GM18951 (cell line): ENCODE measurements around the gene CAMSAP1.

Experiments used
- POLR2A ChIP-seq: IDR thresholded peaks from 4 replicates; pipeline ENCODE4 v1.6.1; 2011; ENCODE audit warnings: mild to moderate bottlenecking; ENCODE audit not compliant: insufficient read length, insufficient read depth; ENCODE audit errors: extremely low read depth
- in situ Hi-C: fragments of 300-500 bp; cut with MboI; formaldehyde crosslinking; loops from one replicate; pipeline ENCODE4 v1.12.0; 2022; ENCODE audit warnings: low sequenced_read_pairs, mixed read lengths, inconsistent platforms; ENCODE audit not compliant: unreplicated experiment

The CAMSAP1 gene

GRCh38 chr9:135773530-135774238, 133.7 kb downstream of the CAMSAP1 start:
- no peak for TF ChIP-seq POLR2A
- in situ Hi-C loops = no loop called here

GRCh38 chr9:135772702-135773493, 134.4 kb downstream of the CAMSAP1 start:
- no peak for TF ChIP-seq POLR2A
- in situ Hi-C loops = no loop called here

GRCh38 chr9:135772056-135772646, 135.2 kb downstream of the CAMSAP1 start:
- TF ChIP-seq POLR2A = no peak
- in situ Hi-C loops = no loop called here

GRCh38 chr9:135771401-135772051, 135.8 kb downstream of the CAMSAP1 start:
- in situ Hi-C loops = no loop called here

GRCh38 chr9:135770771-135771170, 136.6 kb downstream of the CAMSAP1 start:
- in situ Hi-C loops = no loop called here
- TF ChIP-seq POLR2A = no peak

More at GRCh38 chr9:135771401-135772051, 135.8 kb downstream of the CAMSAP1 start:
- TF ChIP-seq POLR2A = no peak

GRCh38 chr9:135770203-135770535, 137.2 kb downstream of the CAMSAP1 start:
- in situ Hi-C loops = no loop called here
- TF ChIP-seq POLR2A = no peak

GRCh38 chr9:135769489-135770202, 137.7 kb downstream of the CAMSAP1 start:
- in situ Hi-C loops = no loop called here
- TF ChIP-seq POLR2A = no peak

- TF ChIP-seq POLR2A = no peak
Observed at GRCh38 chr9:135768516-135769218, 138.7 kb downstream of the CAMSAP1 start.

GRCh38 chr9:135766707-135767106, 140.6 kb downstream of the CAMSAP1 start:
- in situ Hi-C loops = no loop called here
- TF ChIP-seq POLR2A = no peak

More at GRCh38 chr9:135768516-135769218, 138.7 kb downstream of the CAMSAP1 start:
- in situ Hi-C loops = no loop called here

- no peak for TF ChIP-seq POLR2A
- in situ Hi-C loops = no loop called here
Observed at GRCh38 chr9:135766251-135766650, 141.1 kb downstream of the CAMSAP1 start.

- in situ Hi-C loops = no loop called here
- no peak for TF ChIP-seq POLR2A
Observed at GRCh38 chr9:135765416-135765815, 141.9 kb downstream of the CAMSAP1 start.

GRCh38 chr9:135764731-135765130, 142.6 kb downstream of the CAMSAP1 start:
- in situ Hi-C loops = no loop called here
- TF ChIP-seq POLR2A = no peak
